Stimulated activated CD4-positive, alpha-beta T cell treated with anti-CD3 and anti-CD28 coated beads, Interleukin-4, amount 100 ng/mL, for 4 hours (primary cell): ENCODE measurements around the gene CAPZA2.
A peak's percentile ranks its signal among the peaks of the same experiment; 100 is the strongest.
"Not testable (repeated sequence)": the region's sequence is repeated elsewhere in the genome, so short reads cannot be mapped to it uniquely, and the experiment has no call there.

Source experiments
- DNase-seq, 2 experiments: peaks; one replicate each; pipeline ENCODE4 v3.0.0-alpha.2; 2020

Gene CAPZA2

DNA sequence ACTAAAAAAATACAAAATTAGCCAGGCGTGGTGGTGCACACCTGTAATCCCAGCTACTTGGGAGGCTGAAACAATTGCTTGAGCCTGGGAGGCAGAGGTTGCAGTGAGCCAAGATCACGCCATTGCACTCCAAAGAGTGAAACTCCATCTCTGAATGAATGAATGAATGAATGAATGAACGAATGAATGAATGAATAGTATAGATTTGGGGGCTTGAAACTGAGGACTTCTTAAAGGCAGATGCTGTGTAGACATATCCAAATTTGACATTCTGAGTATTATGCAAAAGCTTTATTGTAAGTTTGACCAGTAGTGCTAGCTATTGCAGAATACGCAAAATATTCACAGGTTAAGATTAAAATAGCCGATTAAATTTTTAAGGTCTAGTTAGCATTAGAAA, 60.2 kb downstream of the CAPZA2 start:
- DNase-seq = no peak

DNA sequence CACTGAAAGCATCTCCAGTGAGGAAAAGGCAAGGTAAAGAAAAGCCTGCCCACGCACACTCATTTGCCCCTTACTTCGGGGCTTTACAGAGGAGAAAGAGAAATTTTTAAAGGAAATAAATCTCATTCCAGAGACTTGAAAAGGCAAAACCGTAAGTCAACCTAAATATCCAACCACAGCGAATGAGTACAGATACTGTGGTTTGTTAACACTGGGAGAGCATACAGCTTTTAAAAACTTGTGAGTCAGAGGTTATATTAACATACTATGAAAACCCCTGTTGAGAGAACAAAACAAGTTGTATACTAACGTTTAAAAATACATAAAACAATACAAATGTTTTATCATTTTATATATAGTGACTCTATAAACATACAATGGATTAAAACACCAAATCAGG, 62.4 kb downstream of the CAPZA2 start:
- DNase-seq = no peak

DNA sequence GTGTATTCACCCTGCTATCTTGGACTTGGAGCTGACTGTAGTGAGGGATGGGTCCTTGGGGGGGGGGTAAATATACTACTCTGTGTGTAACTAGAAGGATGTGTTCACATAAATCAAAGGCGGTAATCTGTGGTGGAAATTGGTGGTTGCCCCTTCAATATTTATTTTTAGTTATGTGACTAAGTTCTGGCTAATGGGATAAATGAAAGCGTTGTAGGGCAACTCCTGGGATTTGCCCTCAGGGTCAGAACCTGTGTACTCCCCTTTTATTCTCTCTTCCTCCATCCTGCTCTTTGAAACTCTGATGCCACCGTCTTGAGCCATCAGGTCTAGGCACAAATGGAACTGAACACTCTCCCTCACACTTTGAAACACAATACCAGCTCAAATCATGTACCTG, 66.6 kb downstream of the CAPZA2 start:
- no peak for DNase-seq

- peak; percentile 59 to 72 for DNase-seq
Observed at GRCh38 chr7:116929914-116930913, 67.8 kb downstream of the CAPZA2 start.

DNA sequence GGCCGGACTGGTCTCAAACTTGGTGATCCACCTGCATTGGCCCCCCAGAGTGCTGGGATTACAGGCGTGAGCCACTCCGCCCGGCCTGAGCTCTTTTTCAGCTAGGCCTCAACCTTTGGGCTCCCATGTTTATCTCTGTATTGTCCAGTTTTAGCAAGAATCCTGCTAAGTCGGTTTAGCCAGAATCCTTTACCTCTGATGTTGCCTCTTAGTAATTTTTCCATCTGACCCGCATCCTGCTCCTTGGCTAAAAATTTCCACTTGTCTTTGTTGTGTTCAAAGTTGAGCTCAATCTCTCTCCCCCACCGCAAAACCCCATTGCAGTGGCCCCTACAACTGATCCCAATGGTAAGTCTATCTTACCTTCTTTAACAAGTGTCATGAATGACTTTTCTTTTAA, 70.2 kb downstream of the CAPZA2 start:
- DNase-seq = no peak

- no peak for DNase-seq
Observed at GRCh38 chr7:116933465-116933864, 71.1 kb downstream of the CAPZA2 start.

- DNase-seq = no peak
Observed at GRCh38 chr7:116934580-116934979, 72.2 kb downstream of the CAPZA2 start.

DNA sequence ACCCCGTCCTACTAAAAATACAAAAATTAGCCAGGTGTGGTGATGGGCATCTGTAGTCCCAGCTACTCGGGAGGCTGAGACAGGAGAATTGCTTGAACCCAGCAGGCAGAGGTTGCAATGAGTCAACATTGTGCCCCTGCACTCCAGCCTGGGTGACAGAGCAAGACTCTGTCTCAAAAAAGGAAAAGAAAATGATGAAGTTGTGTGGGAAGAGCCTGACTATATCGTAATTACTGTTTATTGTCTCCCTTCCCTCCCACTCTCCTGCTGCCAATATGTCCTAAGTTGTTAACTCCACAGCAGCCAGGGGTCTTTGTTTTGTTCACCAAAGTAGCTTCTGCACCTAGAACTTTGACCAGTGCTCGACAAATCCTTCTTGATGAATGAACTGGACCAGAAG, 74.5 kb downstream of the CAPZA2 start:
- not testable (repeated sequence) for DNase-seq

DNA sequence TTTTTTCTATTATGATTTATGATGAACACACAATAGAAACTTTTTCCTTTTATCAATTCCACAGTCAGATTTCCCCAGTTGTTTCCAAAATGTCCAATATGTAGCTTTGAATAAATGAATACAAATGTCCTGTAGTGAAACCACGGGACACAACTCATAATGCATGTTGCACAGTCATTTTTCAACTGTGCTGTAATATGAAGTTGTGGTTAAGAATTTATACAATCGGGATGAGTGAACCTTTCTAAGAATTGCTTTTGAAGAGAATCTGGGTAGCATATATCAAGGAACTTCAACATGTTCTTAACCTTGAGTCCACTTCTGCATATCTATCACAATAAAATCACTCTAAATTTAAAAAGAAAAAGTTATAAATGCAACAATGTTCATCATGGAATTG, 76.3 kb downstream of the CAPZA2 start:
- no peak for DNase-seq

DNA sequence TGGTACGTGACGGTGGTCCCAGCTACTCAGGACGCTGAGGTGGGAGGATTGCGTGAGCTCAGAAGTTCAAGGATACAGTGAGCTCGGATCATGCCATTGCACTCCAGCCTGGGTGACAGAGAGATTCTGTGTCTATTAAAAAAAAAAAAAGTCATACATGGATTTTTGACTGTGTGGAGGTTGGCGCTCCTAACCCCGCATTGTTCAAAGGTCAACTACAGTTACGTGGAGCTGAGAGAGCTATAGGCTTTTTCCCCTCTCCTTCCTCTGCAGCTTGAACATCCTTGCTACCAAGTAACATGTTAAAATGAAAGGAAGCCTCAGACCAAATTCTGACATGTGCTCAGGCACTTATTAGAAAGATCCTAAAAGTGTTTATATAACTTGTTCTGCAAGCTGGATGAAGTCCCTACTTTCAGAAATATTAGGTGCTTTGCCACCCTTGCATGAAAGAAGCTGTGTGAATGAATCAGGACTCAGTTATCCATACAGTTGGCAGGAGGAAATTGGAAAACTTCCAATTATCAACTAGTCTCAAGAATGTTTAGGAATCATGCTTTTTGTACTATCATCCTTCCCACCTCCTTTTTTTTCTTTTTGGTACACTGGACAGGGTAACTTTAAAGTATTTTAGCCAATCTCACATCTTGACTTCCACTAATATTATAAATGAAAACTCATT, 78.4 kb downstream of the CAPZA2 start:
- no peak for DNase-seq

- DNase-seq = no peak
Observed at GRCh38 chr7:116942504-116942903, 80.1 kb downstream of the CAPZA2 start.

DNA sequence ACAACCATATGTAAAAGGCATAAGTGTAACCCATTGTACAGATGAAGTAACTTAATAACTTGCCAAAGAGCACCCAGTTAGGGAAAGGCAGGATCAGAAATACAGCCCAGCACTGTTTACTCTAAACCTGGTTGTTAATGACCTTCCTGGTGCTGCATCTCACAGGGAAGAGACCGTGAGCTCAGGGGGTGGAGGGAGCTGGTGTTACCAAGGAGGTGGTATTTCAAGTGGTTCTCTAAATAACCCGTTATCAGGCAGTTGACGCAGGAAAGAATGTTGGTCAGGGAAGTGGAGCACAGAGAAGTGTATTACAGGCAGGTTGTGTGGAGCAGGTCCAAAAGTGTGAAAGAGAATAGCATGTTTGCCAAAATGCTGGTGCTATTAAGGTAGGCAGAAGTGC, 86.5 kb downstream of the CAPZA2 start:
- no peak for DNase-seq

- DNase-seq = no peak
Observed at GRCh38 chr7:116949941-116950801, 87.8 kb downstream of the CAPZA2 start.

- no peak for DNase-seq
Observed at GRCh38 chr7:116950889-116951351, 88.5 kb downstream of the CAPZA2 start.

GRCh38 chr7:116951366-116952292, 89.2 kb downstream of the CAPZA2 start:
- DNase-seq = no peak

DNA sequence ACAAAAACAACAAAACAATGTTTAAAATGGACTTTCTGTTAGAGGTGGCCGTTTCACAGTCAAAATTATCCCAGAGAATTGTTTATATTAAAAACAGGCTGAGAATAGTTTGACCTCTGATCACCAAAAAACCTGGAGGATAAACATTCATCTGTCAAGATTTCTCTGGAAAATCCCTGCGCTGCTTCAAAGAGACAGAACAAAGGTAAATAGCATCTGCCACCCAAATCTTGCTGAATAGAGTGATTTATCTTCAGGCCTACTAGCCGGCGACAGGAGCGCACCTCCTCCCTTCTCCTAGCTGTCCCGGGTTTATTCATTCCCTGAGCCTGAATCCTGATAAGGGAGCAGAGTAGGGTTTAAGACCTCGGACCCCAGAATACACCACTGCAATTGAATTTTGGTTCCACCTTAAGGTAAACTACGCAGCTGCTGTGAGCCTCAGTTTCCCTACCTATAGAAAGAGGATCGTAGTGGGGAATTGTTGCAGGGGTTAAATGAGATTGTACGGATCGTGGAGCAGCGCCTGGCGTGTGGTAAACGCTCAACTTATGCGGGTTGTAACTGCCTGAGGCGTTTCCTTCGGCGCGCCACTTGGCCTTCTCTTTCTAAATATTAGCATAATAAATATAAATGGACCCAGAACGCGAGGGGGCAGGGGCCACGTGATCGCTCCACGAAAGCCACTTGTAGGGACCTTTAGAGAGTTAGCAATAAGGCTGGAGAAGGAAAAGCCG, 90.4 kb downstream of the CAPZA2 start:
- no peak for DNase-seq

DNA sequence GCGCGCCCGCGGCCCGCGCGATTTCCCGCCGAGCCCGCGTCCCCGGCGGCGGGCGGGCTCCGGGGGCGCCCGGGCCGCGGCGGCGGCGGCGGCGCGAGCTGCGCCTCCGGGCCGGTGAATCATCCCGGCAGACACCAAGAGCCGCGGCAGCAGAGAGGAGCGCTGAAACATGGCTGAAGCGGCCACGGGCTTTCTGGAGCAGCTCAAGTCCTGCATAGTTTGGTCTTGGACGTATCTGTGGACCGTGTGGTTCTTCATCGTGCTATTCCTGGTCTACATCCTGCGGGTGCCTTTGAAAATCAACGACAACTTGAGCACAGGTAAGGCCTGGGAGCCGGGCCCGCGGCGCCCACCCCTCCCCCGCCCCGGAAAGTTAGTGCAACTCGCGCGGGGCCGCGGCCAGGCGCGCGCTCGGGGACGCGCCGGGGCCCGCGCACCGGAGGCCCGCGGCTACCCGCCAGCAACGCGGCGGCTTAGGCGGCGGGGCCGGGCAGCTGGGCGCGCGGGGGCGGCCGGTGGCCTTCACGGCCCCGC, 91.1 kb downstream of the CAPZA2 start, which contains the start of gene ST7:
Gene ST7, plus strand, starts transcription at position 130 of the 534 bp plus-strand sequence. Its CDS starts 40 bp downstream, at position 170.
- peak; percentile 64 to 65 for DNase-seq

DNA sequence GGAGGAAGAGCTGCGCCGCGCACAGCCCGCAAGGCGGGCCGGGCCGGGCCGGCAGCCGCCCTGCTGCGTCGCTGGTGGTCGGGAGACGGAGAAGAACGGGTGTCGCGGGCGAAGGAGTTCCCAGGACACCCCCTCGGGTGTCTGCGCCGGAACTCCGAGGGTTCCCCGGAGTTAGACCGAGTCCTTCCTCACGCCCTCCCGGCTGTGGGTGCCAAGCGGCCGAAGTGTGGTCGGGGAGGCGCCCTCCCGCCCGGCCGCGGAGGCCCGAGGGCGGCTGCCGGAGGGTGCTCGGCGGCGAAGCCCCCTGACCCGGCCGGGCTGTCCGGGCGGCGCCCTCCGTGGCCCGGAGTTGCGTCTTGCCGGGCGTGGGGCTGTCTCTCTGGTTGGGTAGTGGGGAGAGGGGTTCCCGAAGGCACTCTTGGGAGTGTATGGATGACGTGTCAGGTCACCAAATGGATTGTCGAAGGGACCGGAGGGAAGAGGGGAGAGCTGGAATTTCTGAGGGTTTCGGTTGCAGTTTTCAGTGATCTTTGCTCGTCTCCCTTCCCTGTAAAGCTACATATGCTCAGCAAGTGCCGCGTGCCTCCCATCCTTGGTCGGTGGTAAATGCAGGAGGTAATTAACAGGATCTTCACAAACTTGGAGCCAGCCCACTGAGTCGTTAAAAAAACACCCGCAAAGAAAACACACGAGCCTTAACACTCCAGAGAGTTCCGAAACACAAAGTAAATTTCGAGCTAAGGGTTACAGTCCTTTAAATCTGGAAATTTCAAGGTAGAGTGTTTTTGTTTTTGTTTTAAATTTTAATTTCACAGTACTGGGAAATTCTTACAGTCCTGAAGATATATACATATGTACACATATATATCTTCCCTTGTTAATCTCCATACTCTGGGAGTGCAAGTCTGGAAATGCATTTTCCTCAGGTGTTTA, 91.8 kb downstream of the CAPZA2 start:
- DNase-seq = peak in 1 of 2 experiments; percentile 2

DNA sequence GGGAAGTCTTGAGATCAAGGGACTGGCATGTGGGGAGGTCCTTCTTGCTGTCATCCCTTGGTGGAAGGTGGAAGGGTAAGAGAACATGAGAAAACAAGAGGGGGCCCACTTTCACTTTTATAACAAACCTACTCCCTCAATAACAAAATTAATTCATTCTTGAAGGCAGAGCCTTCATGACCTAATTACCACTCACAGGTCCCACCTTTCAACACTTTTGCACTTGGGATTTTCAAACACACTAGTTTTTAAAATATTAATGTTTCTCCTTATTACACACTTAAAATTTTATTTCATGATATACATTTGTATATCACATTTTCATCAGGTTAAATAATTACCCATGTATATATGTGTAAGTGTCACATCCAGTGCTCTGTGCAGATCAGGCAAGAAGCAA, 93.0 kb downstream of the CAPZA2 start:
- DNase-seq = no peak
